PC-9 (cell line): ENCODE data around the gene IMPG2.

Experiments
- CTCF ChIP-seq: fragments of 200-600 bp; sonication (generic); conservative IDR thresholded peaks from 2 replicates; pipeline ENCODE4 v1.6.1; 2017; ENCODE audit warnings: mixed run types, antibody characterized with exemption, mild to moderate bottlenecking, moderate library complexity
- EZH2 ChIP-seq: fragments of 200-600 bp; sonication (generic); IDR thresholded peaks from 2 replicates; pipeline ENCODE4 v1.8.0; 2017; ENCODE audit warnings: antibody characterized with exemption, low read depth

- TF ChIP-seq CTCF: no peak
- no peak for TF ChIP-seq EZH2
Observed at GRCh38 chr3:101279162-101279561, 41.2 kb downstream of the IMPG2 start.
